Heart left ventricle (tissue), 16 donors: Measurements from ENCODE around the gene DHX16. TPM values are rescaled to one million over a fixed set of nuclear protein-coding genes. Genes with fewer than 3 reads are reported as not detected.

Experiments
- ATAC-seq, 4 donors: fragments of 200-7000 bp; cut with Tn5 transposase; one replicate each; pipeline ENCODE4 v1.9.1; 2020 to 2022; ENCODE audit warnings: moderate library complexity in 4 of 4, mild to moderate bottlenecking in 3 of 4, moderate number of reproducible peaks in 1 of 4
- DNase-seq, 5 donors: peaks; one replicate each; pipeline ENCODE4 v3.0.0-alpha.2; 2020
- H3K27ac ChIP-seq, 12 donors: fragments of 200-600 bp; sonication (generic) in 4 of 12; one replicate each; pipeline versions ENCODE4 v1.5.0 to v1.8.0; 2016 to 2022; ENCODE audit warnings: mild to moderate bottlenecking in 2 of 12
- H3K27me3 ChIP-seq, 9 donors: fragments of 200-600 bp; sonication (generic) in 2 of 9; one replicate each; pipeline versions ENCODE4 v1.5.1 to v1.8.0; 2016 to 2022; ENCODE audit warnings: mild to moderate bottlenecking in 3 of 9
- H3K36me3 ChIP-seq, 9 donors: fragments of 200-600 bp; sonication (generic) in 2 of 9; one replicate each; pipeline versions ENCODE4 v1.5.0 to v1.8.0; 2018 to 2022; ENCODE audit warnings: mild to moderate bottlenecking in 2 of 9
- H3K4me1 ChIP-seq, 12 donors: fragments of 200-600 bp; sonication (generic) in 4 of 12; one replicate each; pipeline versions ENCODE4 v1.5.0 to v1.8.0; 2016 to 2022; ENCODE audit warnings: mild to moderate bottlenecking in 3 of 12
- H3K4me3 ChIP-seq, 12 donors: fragments of 200-600 bp; sonication (generic) in 4 of 12; one replicate each; pipeline versions ENCODE4 v1.5.0 to v1.8.0; 2017 to 2022; ENCODE audit warnings: mild to moderate bottlenecking in 9 of 12, moderate library complexity in 4 of 12
- H3K9me3 ChIP-seq, 12 donors: fragments of 200-600 bp; sonication (generic) in 4 of 12; one replicate each; pipeline versions ENCODE4 v1.5.0 to v1.8.0; 2016 to 2022; ENCODE audit warnings: mild to moderate bottlenecking in 1 of 12
- POLR2A ChIP-seq, 2 donors: fragments of 450-650 bp; IDR thresholded peaks; one replicate each; pipeline ENCODE4 v1.6.1; 2017; ENCODE audit warnings: antibody characterized with exemption in 2 of 2, mild to moderate bottlenecking in 2 of 2, moderate library complexity in 2 of 2
- WGBS, 4 donors: extraction: QIAGEN DNeasy Blood & Tissue Kit in 2 of 4; methylation state at CpG; one replicate each; pipeline versions ENCODE4 v1.1.5 to v1.1.7; 2013 to 2018; 5-methylcytosine and 5-hydroxymethylcytosine counted together
- intact Hi-C, 10 donors: fragments of 100-400 bp; cut with DNase I; formaldehyde crosslinking; loops; one replicate each; pipeline versions ENCODE4 v1.11.1 to v1.14.2; 2022
- polyA plus RNA-seq, 2 donors: library from polyadenylated mRNA; stranded (reverse); fragments of 200-250 nt; gene quantifications; one replicate each; pipeline ENCODE4 v1.2.3, GENCODE V29; 2013
- total RNA-seq, 9 donors: library from RNA; depleted of rRNA in 2 of 9; stranded (reverse); fragments of >200 nt in 2 of 9; fragmentation: NEBNext Ultra II Directional in 3 of 9; extraction: Animal tissue kit (Norgen Biotek cat#: 25700) in 3 of 9; gene quantifications; one replicate each; pipeline versions ENCODE4 v1.1.0 to v1.2.4, GENCODE V29; 2016 to 2023
- TF ChIP-seq, protein P1 (sequence below), 12 donors: fragments of 200-600 bp; sonication (generic) in 4 of 12; IDR thresholded peaks; one replicate each; pipeline versions ENCODE4 v1.5.0 to v1.8.0; 2018 to 2022; ENCODE audit warnings: antibody characterized with exemption in 12 of 12, mild to moderate bottlenecking in 5 of 12
- donor health status: ischemic (EF 13 %, LVEDD 7.1; RV severe dilation, severe dysfunction).
- donor health status: healthy with polysubstance abuse.
- donor health status: DM: no; HTN: yes; CAD: no.
- donor health status: DM: no; HTN: no; CAD: no.
- donor health status: ischemic (EF 25% LVEDD 6.9; RV normal size, moderate dysfunction).
- donor health status: ischemic (EF 25% LVEDD 5.7; RV mildly dilated, moderate dysfunction).
- donor health status: healthy.
- donor health status: DM: yes; HTN: yes; CAD: no.
- donor health status: ischemic (EF 35%, LVEDD 5.7; RV mildly dilated, moderate dysfunction).
- donor health status: nonischemic (EF 11% LVEDD 7.7; RV severe dilation, severe dysfunction).
- donor health status: DM: yes; HTN: yes; CAD: no.
- donor health status: PGD.
- donor health status: ischemic (EF 29% LVEDD 5.4; RV normal size, mild dysfunction).
- donor health status: nonischemic (EF 23%, LVEDD 6.1; RV moderate dilation, normal function).

Gene DHX16
- total and polyA plus RNA-seq, 11 donors = 16.1 to 39.4 (median 21.0) TPM

DNA sequence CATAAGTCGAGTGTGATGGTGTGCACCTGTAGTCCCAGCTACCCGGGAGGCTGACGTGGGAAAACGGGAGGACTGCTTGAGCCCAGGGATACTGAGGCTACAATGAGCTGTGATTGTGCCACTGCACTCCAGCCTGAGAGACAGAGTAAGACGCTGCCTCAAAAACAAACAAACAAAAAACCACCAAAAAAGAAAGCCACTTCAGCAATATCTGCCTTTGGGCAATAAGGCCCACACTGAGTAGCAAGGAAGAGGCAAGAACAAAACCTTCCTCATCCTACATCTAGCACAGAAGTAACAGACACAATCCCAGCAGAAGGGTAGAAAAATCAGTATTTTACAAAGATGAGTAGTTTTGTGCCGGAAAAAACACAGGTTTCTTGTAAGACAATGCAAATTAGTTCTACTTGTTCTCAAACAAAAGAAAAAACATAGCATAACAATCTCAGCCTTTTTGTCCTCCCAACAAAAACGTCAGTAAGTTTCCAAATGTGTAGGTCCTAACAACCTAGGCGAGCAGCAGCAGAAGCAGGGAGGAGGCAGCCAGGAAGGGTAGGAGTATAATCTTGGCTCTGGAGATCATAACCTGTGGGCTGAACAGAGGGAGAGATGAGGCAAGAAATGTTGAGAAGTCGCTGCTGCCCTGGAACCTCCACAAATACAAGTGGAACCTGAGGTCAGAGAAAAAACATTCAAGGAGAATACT, 61.5 kb downstream of the DHX16 start:
- intact Hi-C loops = loop anchor here in 1 of 10 donors (5.0 kb wide), 1 partner anchor 54 kb away; the partner anchor contains the start of genes GNL1 and PRR3
- 74 to 81% (median 77%) methylated on average over 9 of the region's 9 CpGs for WGBS, 4 donors
- TF ChIP-seq, protein P1, sequence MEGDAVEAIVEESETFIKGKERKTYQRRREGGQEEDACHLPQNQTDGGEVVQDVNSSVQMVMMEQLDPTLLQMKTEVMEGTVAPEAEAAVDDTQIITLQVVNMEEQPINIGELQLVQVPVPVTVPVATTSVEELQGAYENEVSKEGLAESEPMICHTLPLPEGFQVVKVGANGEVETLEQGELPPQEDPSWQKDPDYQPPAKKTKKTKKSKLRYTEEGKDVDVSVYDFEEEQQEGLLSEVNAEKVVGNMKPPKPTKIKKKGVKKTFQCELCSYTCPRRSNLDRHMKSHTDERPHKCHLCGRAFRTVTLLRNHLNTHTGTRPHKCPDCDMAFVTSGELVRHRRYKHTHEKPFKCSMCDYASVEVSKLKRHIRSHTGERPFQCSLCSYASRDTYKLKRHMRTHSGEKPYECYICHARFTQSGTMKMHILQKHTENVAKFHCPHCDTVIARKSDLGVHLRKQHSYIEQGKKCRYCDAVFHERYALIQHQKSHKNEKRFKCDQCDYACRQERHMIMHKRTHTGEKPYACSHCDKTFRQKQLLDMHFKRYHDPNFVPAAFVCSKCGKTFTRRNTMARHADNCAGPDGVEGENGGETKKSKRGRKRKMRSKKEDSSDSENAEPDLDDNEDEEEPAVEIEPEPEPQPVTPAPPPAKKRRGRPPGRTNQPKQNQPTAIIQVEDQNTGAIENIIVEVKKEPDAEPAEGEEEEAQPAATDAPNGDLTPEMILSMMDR (IDR thresholded peaks at IDR 0.05) = no peak
- no peak for TF ChIP-seq POLR2A (IDR thresholded peaks at IDR 0.05)
- ATAC-seq (no peak), DNase-seq (no peak)
- H3K27ac ChIP-seq = peak overlapping the region in 1 of 12 donors; percentile 97
- H3K27me3 ChIP-seq = no peaks in the 10 kb centered on the region
- H3K36me3 ChIP-seq = peaks cover 0 to 71% (median 41%) of the 10 kb centered on the region in 9 donors
- H3K4me3 ChIP-seq = no peak overlapping the region
- H3K4me1 ChIP-seq = peaks cover 0 to 58% (median 50%) of the 10 kb centered on the region in 12 donors
- H3K9me3 ChIP-seq = no peaks in the 10 kb centered on the region

DNA sequence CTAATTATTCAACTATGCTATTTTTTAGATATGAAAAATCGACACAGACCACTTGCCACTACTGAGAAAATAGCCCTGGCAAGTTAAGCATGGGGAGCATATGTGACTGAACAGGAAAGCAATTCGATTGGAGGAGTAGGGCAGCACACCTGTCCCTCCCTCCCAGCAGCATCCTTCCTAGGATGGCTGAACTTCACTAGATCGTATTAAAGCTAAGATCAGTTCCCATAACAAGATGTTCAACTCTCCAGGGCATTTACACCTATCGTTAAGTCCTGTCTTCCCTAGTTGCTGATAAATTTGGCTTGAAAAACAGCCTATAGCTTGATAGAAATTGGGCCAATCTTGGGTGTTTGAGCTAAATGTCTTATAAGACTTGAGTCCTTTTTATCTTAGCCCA, 62.7 kb downstream of the DHX16 start:
- Histone ChIP-seq H3K27me3 (no peaks in the 10 kb centered on the region), H3K4me3 (no peak overlapping the region), H3K36me3 (peaks cover 3 to 76% (median 47%) of the 10 kb centered on the region in 9 donors), H3K9me3 (no peaks in the 10 kb centered on the region), H3K27ac (peak overlapping the region in 2 of 12 donors; percentile 9 to 97), H3K4me1 (peaks cover 0 to 58% (median 50%) of the 10 kb centered on the region in 12 donors)
- WGBS, 4 donors = 78 to 86% (median 82%) methylated on average over 4 of the region's 4 CpGs
- ATAC-seq (no peak), DNase-seq (no peak)
- intact Hi-C loops = loop anchor here in 1 of 10 donors (5.0 kb wide), 1 partner anchor 53 kb away; the partner anchor contains the start of genes GNL1 and PRR3
- TF ChIP-seq, protein P1 (IDR thresholded peaks at IDR 0.05) = no peak
- no peak for TF ChIP-seq POLR2A (IDR thresholded peaks at IDR 0.05)

DNA sequence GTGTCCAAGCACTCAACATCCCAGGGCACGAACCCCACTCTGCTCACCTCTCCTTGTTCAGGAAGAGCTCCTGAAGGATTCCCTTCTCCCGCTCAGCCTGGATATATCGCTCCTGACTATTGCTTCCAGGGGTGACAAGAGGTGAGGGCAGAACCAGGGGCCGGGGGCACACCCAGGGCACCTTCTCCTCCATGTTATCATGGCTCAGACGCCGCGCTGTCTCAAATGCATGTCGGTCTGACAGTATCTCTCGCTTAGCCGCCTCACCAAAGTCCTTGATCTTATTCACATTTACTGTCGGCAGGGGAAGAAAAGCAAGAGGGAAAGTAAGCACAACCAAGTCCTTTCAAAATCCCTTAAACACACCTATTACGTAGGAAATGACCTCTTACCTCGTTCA, 68.8 kb downstream of the DHX16 start:
- Histone ChIP-seq H3K4me1 (peaks cover 0 to 12% (median 0%) of the 10 kb centered on the region in 12 donors), H3K36me3 (peaks cover 19 to 94% (median 88%) of the 10 kb centered on the region in 9 donors), H3K4me3 (no peak overlapping the region), H3K9me3 (no peaks in the 10 kb centered on the region), H3K27me3 (no peaks in the 10 kb centered on the region), H3K27ac (no peak overlapping the region)
- no peak for DNase-seq
- WGBS, 4 donors = 91 to 97% (median 94%) methylated on average over 13 of the region's 13 CpGs
- intact Hi-C loops = loop anchor here in 3 of 10 donors (5.0 kb wide), 2 partner anchors 57 to 122 kb away; no protein-coding TSS in a partner anchor
- TF ChIP-seq, protein P1 (IDR thresholded peaks at IDR 0.05) = no peak
- TF ChIP-seq POLR2A (IDR thresholded peaks at IDR 0.05) = no peak
- no peak for ATAC-seq

Other genes with a start within 250 kb of the DHX16 start
- gene HLA-E, start 183.5 kb downstream of the DHX16 start, total RNA-seq = 100 to 1,000 TPM in 8 of 9 donors, 10 to 100 TPM in 1; 96.1 to 560 (median 162) TPM
- 100 to 1,000 TPM; 160 to 200 TPM for gene HLA-E, start 183.5 kb downstream of the DHX16 start, polyA plus RNA-seq
- gene GNL1, start 116.5 kb downstream of the DHX16 start, total RNA-seq = 10 to 100 TPM in 8 of 9 donors, 1 to 10 TPM in 1; 9.1 to 32.4 (median 17.4) TPM
- 10 to 100 TPM; 17.7 to 33.5 TPM for gene GNL1, start 116.5 kb downstream of the DHX16 start, polyA plus RNA-seq
- gene PRR3, start 115.7 kb downstream of the DHX16 start, total RNA-seq = 1 to 10 TPM; 1.9 to 4.5 (median 2.9) TPM
- gene PRR3, start 115.7 kb downstream of the DHX16 start, polyA plus RNA-seq = 1 to 10 TPM; 3.4 to 3.6 TPM
- 10 to 100 TPM; 35.1 to 49.0 (median 39.8) TPM for gene ABCF1, start 101.6 kb downstream of the DHX16 start, total RNA-seq
- 10 to 100 TPM; 28.0 to 76.8 TPM for gene ABCF1, start 101.6 kb downstream of the DHX16 start, polyA plus RNA-seq
- 10 to 100 TPM; 21.7 to 44.9 (median 29.9) TPM for gene PPP1R10, start 55.8 kb downstream of the DHX16 start, total RNA-seq
- gene PPP1R10, start 55.8 kb downstream of the DHX16 start, polyA plus RNA-seq = 1 to 10 TPM; 9.4 to 9.6 TPM
- gene MRPS18B, start 55.2 kb downstream of the DHX16 start, total RNA-seq = 100 to 1,000 TPM in 6 of 9 donors, 10 to 100 TPM in 3; 84.2 to 160 (median 122) TPM
- gene MRPS18B, start 55.2 kb downstream of the DHX16 start, polyA plus RNA-seq = 100 to 1,000 TPM; 102 to 219 TPM
- 1 to 10 TPM; 1.1 to 7.0 (median 3.3) TPM for gene ATAT1, start 46.1 kb downstream of the DHX16 start, total RNA-seq
- 1 to 10 TPM; 2.7 to 3.5 TPM for gene ATAT1, start 46.1 kb downstream of the DHX16 start, polyA plus RNA-seq
- 10 to 100 TPM; 27.9 to 58.9 (median 47.4) TPM for gene C6orf136, start 25.9 kb downstream of the DHX16 start, total RNA-seq
- gene C6orf136, start 25.9 kb downstream of the DHX16 start, polyA plus RNA-seq = 10 to 100 TPM; 46.0 to 79.3 TPM
- 10 to 100 TPM; 11.9 to 77.2 (median 18.5) TPM for gene PPP1R18, start 13.6 kb upstream of the DHX16 start, total RNA-seq
- gene PPP1R18, start 13.6 kb upstream of the DHX16 start, polyA plus RNA-seq = 10 to 100 TPM; 19.4 to 21.8 TPM
- gene NRM, start 18.0 kb upstream of the DHX16 start, total RNA-seq = 1 to 10 TPM; 2.2 to 9.6 (median 3.9) TPM
- 1 to 10 TPM; 5.6 to 8.6 TPM for gene NRM, start 18.0 kb upstream of the DHX16 start, polyA plus RNA-seq
- 10 to 100 TPM; 10.6 to 25.0 (median 17.5) TPM for gene MDC1, start 44.3 kb upstream of the DHX16 start, total RNA-seq
- 10 to 100 TPM in 1 of 2 donors, 1 to 10 TPM in 1; 8.6 to 13.9 TPM for gene MDC1, start 44.3 kb upstream of the DHX16 start, polyA plus RNA-seq
- 100 to 1,000 TPM; 183 to 474 (median 238) TPM for gene TUBB, start 47.3 kb upstream of the DHX16 start, total RNA-seq
- 100 to 1,000 TPM; 195 to 497 TPM for gene TUBB, start 47.3 kb upstream of the DHX16 start, polyA plus RNA-seq
- 100 to 1,000 TPM; 166 to 282 (median 211) TPM for gene FLOT1, start 69.7 kb upstream of the DHX16 start, total RNA-seq
- 100 to 1,000 TPM; 291 to 310 TPM for gene FLOT1, start 69.7 kb upstream of the DHX16 start, polyA plus RNA-seq
- 100 to 1,000 TPM in 2 of 9 donors, 10 to 100 TPM in 6, 1 to 10 TPM in 1; 8.7 to 127 (median 69.8) TPM for gene IER3, start 71.5 kb upstream of the DHX16 start, total RNA-seq
- gene IER3, start 71.5 kb upstream of the DHX16 start, polyA plus RNA-seq = 100 to 1,000 TPM in 1 of 2 donors, 10 to 100 TPM in 1; 33.3 to 119 TPM
- gene DDR1, start 211.5 kb upstream of the DHX16 start, total RNA-seq = 10 to 100 TPM; 18.0 to 50.0 (median 38.4) TPM
- gene DDR1, start 211.5 kb upstream of the DHX16 start, polyA plus RNA-seq = 10 to 100 TPM; 11.8 to 14.1 TPM
- gene GTF2H4, start 235.2 kb upstream of the DHX16 start, total RNA-seq = 10 to 100 TPM in 7 of 9 donors, 1 to 10 TPM in 2; 4.2 to 19.9 (median 14.5) TPM
- 10 to 100 TPM; 14.7 to 22.4 TPM for gene GTF2H4, start 235.2 kb upstream of the DHX16 start, polyA plus RNA-seq
- gene VARS2, start 241.2 kb upstream of the DHX16 start, total RNA-seq = 10 to 100 TPM; 10.7 to 28.5 (median 18.8) TPM
- 10 to 100 TPM; 12.1 to 19.7 TPM for gene VARS2, start 241.2 kb upstream of the DHX16 start, polyA plus RNA-seq